GM12873 (cell line): ENCODE results near the gene MLH1.
A peak's percentile ranks its signal among the peaks of the same experiment; 100 is the strongest.

ENCODE experiments used
- TF ChIP-seq, protein P1 (sequence below): IDR thresholded peaks from 2 replicates; pipeline ENCODE4 v1.5.1; 2012; ENCODE audit warnings: low read depth, mild to moderate bottlenecking, moderate library complexity, low read length, control low read depth; ENCODE audit not compliant: insufficient read depth; ENCODE audit errors: missing control alignments

MLH1 gene

DNA sequence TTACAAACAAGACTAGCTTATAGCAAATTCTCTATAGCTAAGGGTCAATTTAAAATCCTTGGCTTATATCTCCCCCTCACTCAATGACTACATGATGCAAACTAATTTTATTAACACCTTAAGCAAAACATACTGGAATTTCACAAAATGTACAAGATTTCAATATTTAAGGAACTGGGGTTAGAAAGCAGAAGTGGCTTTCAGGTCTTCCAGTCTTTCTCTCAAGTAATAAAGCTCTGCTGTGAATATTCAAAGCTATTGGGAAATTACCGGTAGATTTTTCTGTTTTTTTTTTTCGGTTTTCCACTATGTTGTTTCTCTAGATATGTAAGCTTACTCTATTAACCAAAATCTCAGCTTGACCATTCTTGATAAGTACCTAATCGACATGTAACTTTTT lies 4.3 kb upstream of the MLH1 start:
- TF ChIP-seq, protein P1, sequence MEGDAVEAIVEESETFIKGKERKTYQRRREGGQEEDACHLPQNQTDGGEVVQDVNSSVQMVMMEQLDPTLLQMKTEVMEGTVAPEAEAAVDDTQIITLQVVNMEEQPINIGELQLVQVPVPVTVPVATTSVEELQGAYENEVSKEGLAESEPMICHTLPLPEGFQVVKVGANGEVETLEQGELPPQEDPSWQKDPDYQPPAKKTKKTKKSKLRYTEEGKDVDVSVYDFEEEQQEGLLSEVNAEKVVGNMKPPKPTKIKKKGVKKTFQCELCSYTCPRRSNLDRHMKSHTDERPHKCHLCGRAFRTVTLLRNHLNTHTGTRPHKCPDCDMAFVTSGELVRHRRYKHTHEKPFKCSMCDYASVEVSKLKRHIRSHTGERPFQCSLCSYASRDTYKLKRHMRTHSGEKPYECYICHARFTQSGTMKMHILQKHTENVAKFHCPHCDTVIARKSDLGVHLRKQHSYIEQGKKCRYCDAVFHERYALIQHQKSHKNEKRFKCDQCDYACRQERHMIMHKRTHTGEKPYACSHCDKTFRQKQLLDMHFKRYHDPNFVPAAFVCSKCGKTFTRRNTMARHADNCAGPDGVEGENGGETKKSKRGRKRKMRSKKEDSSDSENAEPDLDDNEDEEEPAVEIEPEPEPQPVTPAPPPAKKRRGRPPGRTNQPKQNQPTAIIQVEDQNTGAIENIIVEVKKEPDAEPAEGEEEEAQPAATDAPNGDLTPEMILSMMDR, result no peak

DNA sequence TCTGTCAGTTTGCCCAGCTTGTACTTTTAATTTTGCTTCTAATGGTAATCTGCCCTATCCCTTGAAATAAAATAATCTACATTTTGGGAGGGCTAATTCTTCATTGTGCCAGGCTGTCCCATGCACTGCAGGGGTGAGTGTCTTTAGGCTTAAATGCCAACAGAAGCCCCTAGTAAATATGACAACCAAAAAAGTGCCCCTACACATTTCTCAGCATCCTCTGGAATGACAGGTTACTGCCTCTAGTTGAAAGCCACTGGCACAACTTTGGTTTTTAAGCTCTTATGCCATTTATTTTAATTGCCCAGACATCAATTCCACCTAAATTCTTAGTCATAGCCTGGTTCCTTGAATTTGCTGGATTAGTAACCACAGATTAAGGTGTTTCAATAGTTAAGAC lies 3.8 kb upstream of the MLH1 start:
- TF ChIP-seq, protein P1, result no peak

DNA sequence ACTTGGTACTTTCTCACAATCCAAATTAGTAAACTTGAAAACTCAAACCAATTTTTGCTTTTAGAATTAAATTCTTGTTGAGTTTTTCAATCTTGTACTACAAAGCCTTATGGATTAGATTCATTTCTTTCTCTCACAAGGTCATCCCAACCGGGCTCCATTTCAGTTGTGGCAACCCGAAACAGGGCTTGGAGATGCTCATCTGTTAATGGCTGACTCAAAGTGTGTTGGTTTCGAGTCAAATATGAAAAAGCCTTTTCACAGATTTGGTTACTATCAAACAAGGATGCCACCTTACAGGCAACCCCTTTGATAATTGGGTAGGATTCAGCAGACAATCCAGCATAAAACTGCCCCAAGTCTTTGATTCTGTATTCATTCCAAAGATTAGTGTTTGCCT lies 2.2 kb upstream of the MLH1 start:
- TF ChIP-seq, protein P1, result no peak

DNA sequence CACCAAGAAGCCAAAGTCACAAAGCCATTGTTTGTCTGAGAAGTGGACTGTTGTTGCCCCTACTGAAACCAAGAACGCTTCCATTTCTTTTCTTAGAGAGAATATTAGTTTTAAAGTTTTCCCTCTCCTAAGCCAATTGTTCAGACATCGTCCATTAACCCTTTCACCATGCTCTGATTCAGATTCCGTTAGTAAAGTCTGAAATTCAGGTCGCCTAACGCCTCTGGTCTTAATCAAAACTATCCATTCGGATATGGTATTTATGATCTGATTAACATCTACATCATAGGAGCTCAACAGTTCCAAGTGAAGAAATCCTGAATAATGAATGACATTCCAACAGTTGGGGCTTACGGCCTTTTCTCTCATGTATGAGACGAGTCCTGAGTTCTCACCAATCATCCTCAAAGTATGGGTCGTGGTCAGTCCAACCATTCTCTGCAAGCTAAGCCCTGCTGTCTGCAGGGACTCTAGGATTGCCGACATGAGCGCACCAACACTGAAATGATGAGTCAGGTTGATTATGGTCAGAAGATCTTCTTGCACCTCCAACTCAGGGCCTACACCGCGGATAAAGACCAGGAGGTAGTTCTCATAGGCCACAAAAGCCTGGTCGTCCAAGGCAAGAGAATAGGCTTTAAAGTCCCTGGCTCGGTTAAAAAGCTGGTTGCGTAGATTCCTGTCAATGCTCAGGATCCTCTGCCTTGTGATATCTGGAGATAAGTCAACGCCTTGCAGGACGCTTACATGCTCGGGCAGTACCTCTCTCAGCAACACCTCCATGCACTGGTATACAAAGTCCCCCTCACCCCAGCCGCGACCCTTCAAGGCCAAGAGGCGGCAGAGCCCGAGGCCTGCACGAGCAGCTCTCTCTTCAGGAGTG lies 1.2 kb upstream of the MLH1 start:
- TF ChIP-seq, protein P1, result no peak

DNA sequence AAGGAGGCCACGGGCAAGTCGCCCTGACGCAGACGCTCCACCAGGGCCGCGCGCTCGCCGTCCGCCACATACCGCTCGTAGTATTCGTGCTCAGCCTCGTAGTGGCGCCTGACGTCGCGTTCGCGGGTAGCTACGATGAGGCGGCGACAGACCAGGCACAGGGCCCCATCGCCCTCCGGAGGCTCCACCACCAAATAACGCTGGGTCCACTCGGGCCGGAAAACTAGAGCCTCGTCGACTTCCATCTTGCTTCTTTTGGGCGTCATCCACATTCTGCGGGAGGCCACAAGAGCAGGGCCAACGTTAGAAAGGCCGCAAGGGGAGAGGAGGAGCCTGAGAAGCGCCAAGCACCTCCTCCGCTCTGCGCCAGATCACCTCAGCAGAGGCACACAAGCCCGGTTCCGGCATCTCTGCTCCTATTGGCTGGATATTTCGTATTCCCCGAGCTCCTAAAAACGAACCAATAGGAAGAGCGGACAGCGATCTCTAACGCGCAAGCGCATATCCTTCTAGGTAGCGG lies 452 bp upstream of the MLH1 start, which contains the start of gene EPM2AIP1:
Gene EPM2AIP1 (minus strand): TSS at position 326 of the 520 bp plus-strand sequence. CDS start 54 bp downstream, at position 272.
- TF ChIP-seq, protein P1, result peak; percentile 35

DNA sequence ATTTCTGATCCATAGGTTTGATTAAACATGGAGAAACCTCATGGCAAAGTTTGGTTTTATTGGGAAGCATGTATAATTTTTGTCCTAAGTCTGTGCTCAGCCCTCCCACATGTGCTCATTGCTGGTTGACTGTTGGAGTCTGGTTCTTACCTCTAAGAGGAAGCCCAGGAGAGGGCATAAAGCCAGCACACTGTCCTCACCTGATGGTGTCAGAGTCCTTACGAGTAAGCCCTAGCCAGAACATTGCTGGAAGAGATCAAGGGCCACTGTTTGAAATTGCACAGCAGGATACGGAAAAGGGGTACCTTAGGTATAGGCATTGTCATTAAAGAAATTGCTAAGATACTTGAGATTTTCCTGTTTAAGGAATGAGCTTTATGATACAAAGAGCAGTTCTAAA lies 21.3 kb downstream of the MLH1 start:
- TF ChIP-seq, protein P1, result no peak

DNA sequence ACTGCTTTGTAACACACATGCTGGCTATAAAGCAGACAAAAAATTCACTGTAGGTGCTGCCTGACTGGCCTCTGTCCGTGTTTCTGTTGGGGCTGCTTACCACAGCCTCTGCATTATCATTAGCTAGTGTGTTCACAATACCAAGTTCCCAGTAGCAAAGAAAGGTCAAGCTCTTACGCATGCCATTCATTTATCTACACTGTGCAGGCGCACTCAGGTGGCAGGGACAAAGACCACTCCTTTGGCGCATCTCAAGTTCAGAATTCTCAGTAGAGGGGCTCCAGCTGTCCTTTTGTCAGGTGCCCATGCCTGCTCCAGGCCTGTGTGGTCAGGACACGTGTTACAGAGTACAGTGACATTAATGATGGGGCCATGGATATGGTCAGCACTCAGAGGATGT lies 22.3 kb downstream of the MLH1 start:
- TF ChIP-seq, protein P1, result no peak
